ENCODE data around the gene SMARCC2. TPM values are rescaled to one million over a fixed set of nuclear protein-coding genes. Genes with fewer than 3 reads are reported as not detected.

The SMARCC2 gene
- total RNA-seq, 2 donors from 2014 or later: 60.4 to 101 TPM

DNA sequence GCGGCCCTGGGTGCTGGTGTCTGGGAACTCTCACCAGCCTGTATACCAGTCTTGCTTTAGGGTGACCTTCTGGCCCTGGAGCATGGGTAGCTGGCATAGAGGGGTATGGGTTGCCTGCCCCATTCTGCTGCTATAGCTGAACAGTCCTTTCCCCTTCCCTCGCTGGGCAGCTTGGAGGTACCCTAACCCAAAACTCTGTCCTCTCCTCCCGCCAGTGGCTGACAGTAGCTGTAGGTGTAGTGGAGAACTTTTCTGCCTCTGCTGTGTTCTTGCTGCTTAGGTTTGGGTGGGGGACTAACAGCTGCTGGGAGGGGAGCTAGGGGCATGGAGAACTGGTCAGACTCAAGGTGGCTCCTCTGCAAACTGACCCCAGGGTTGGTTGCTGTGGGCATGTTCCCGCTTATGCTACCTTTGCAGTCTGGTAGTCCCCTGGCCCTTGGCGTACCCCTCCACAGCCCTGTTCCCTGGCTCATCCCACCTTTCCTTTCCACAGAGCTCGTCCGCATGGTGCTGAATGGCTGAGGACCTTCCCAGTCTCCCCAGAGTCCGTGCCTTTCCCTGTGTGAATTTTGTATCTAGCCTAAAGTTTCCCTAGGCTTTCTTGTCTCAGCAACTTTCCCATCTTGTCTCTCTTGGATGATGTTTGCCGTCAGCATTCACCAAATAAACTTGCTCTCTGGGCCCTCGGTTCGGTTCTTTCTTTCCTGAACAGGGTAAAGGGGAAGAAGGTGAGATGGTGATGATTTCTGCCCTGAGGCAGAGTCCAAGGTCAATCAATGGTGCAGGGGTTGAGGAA lies 28.2 kb downstream of the SMARCC2 start:
- no peaks in the 10 kb centered on the region for H3K9me3 ChIP-seq
- intact Hi-C loops (cut with DNase I): no loop called here
- 58% methylated on average over 11 of the region's 11 CpGs for WGBS
- H3K4me1 ChIP-seq (replicated peaks): peaks cover 12% of the 10 kb centered on the region
- DNase-seq (ENCODE audit: low spot score): no peak
- TF ChIP-seq POLR2AphosphoS5 (IDR thresholded peaks at IDR 0.05) (no peak), POLR2A (IDR thresholded peaks at IDR 0.05) (no peak)
- TF ChIP-seq, protein P1, sequence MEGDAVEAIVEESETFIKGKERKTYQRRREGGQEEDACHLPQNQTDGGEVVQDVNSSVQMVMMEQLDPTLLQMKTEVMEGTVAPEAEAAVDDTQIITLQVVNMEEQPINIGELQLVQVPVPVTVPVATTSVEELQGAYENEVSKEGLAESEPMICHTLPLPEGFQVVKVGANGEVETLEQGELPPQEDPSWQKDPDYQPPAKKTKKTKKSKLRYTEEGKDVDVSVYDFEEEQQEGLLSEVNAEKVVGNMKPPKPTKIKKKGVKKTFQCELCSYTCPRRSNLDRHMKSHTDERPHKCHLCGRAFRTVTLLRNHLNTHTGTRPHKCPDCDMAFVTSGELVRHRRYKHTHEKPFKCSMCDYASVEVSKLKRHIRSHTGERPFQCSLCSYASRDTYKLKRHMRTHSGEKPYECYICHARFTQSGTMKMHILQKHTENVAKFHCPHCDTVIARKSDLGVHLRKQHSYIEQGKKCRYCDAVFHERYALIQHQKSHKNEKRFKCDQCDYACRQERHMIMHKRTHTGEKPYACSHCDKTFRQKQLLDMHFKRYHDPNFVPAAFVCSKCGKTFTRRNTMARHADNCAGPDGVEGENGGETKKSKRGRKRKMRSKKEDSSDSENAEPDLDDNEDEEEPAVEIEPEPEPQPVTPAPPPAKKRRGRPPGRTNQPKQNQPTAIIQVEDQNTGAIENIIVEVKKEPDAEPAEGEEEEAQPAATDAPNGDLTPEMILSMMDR (IDR thresholded peaks at IDR 0.05): no peak
- no peaks in the 10 kb centered on the region for H3K27me3 ChIP-seq (replicated peaks; ENCODE audit: insufficient read depth)
- peak overlapping the region; percentile 97 to 98 for H3K27ac ChIP-seq
- peaks cover 10 to 14% of the 10 kb centered on the region in 2 donors for H3K36me3 ChIP-seq
- H3K4me3 ChIP-seq: peak overlapping the region; percentile 58 to 71

- no peak for TF ChIP-seq POLR2A (IDR thresholded peaks at IDR 0.05)
- TF ChIP-seq, protein P1 (IDR thresholded peaks at IDR 0.05): peak in 1 of 4 experiments; percentile 11
- Histone ChIP-seq H3K27ac (peak overlapping the region; percentile 97 to 98), H3K36me3 (peaks cover 5 to 12% of the 10 kb centered on the region in 2 donors), H3K4me1 (replicated peaks) (peaks cover 12% of the 10 kb centered on the region), H3K27me3 (replicated peaks; ENCODE audit: insufficient read depth) (no peaks in the 10 kb centered on the region), H3K9me3 (no peaks in the 10 kb centered on the region), H3K4me3 (peak overlapping the region; percentile 58 to 71)
- intact Hi-C loops (cut with DNase I): no loop called here
- WGBS: 42% methylated on average over 7 of the region's 7 CpGs
- DNase-seq (ENCODE audit: low spot score): no peak
These were observed 29.0 kb downstream of the SMARCC2 start for GRCh38 chr12:56160193-56160763.

DNA sequence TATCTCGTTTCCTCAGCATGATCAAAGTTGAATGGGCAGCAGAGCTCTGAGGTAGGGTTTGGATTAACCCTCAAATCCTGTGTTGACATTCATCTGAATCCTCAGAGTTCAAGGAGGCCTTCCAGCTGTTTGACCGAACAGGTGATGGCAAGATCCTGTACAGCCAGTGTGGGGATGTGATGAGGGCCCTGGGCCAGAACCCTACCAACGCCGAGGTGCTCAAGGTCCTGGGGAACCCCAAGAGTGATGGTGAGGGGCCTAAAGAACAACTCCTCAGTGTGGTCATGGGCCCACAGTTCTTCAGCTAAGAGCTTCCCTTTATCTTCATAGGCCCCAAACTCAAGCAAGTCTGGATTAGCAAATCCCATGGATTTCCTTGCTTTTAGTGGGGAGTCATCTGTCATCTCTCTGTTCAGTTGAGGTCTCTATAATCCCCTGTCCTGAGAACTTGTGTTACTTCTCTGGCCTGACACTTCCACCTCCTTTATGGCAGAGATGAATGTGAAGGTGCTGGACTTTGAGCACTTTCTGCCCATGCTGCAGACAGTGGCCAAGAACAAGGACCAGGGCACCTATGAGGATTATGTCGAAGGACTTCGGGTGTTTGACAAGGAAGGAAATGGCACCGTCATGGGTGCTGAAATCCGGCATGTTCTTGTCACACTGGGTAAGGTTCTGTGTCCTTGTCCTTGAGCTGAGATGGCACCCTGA lies 29.6 kb downstream of the SMARCC2 start:
- no peaks in the 10 kb centered on the region for H3K9me3 ChIP-seq
- no peak for DNase-seq (ENCODE audit: low spot score)
- TF ChIP-seq, protein P1 (IDR thresholded peaks at IDR 0.05): no peak
- no peak for TF ChIP-seq POLR2A (IDR thresholded peaks at IDR 0.05)
- TF ChIP-seq POLR2AphosphoS5 (IDR thresholded peaks at IDR 0.05): no peak
- peak overlapping the region; percentile 58 to 71 for H3K4me3 ChIP-seq
- H3K36me3 ChIP-seq: peaks cover 5 to 12% of the 10 kb centered on the region in 2 donors
- peak overlapping the region; percentile 97 to 98 for H3K27ac ChIP-seq
- intact Hi-C loops (cut with DNase I): loop anchor here (2.0 to 5.0 kb wide), 2 partner anchors 33 to 42 kb away; partner anchors contain the start of genes RPL41 and ZC3H10
- H3K27me3 ChIP-seq (replicated peaks; ENCODE audit: insufficient read depth): no peaks in the 10 kb centered on the region
- H3K4me1 ChIP-seq (replicated peaks): peaks cover 12% of the 10 kb centered on the region
- WGBS: 11% methylated on average over 8 of the region's 8 CpGs

- no peaks in the 10 kb centered on the region for H3K27me3 ChIP-seq (replicated peaks; ENCODE audit: insufficient read depth)
- H3K36me3 ChIP-seq: peaks cover 5 to 12% of the 10 kb centered on the region in 2 donors
- H3K27ac ChIP-seq: peak overlapping the region; percentile 97 to 98
- peak; percentile 94 for TF ChIP-seq POLR2AphosphoS5 (IDR thresholded peaks at IDR 0.05)
- peak; percentile 78 for TF ChIP-seq POLR2A (IDR thresholded peaks at IDR 0.05)
- TF ChIP-seq, protein P1 (IDR thresholded peaks at IDR 0.05): peak in 1 of 4 experiments; percentile 19
- peaks cover 12% of the 10 kb centered on the region for H3K4me1 ChIP-seq (replicated peaks)
- no peaks in the 10 kb centered on the region for H3K9me3 ChIP-seq
- DNase-seq (ENCODE audit: low spot score): peak; percentile 88
- WGBS: 0% methylated on average over 6 of the region's 6 CpGs
- H3K4me3 ChIP-seq: peak overlapping the region; percentile 58 to 71
- intact Hi-C loops (cut with DNase I): loop anchor here (2.0 to 5.0 kb wide), 2 partner anchors 32 to 42 kb away; partner anchors contain the start of genes RPL41 and ZC3H10
These were observed 30.3 kb downstream of the SMARCC2 start for GRCh38 chr12:56158926-56159461.

All from prostate gland (tissue), 2 donors.